Measurements from ENCODE around the gene ARID1A.
A peak's percentile ranks its signal among the peaks of the same experiment; 100 is the strongest.

The ARID1A gene

DNA sequence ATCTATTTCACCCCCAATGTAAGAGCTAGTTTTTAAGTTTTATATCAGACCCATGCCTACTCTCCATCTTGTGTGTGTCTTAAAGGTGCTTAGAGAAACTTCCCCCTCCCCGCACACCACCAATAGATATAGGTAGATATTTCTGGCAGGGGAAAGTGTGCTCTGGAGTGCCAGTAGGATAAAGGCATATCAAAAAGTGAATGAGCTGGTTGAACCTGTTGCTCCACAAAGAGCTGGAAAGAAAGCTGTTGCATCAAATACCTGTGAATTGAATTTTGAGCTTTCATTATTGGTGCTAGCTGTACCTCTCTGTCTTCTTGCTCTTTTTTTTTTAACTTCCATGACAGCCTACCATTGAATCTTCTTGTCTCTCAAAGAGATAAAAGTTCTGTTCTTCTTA is 32.8 kb downstream of the ARID1A start:
- DNase-seq = no peak

DNA sequence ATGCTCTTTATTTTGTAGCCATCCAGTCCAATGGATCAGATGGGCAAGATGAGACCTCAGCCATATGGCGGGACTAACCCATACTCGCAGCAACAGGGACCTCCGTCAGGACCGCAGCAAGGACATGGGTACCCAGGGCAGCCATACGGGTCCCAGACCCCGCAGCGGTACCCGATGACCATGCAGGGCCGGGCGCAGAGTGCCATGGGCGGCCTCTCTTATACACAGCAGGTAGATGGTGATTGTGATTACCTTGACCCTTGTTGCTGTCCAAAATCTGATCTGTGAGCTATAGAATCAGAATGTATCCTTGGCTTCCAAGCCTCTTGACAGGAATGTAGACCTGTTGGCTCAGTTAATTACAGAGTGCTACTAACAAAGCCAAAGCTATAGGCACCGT is 33.8 kb downstream of the ARID1A start:
- DNase-seq = no peak

DNA sequence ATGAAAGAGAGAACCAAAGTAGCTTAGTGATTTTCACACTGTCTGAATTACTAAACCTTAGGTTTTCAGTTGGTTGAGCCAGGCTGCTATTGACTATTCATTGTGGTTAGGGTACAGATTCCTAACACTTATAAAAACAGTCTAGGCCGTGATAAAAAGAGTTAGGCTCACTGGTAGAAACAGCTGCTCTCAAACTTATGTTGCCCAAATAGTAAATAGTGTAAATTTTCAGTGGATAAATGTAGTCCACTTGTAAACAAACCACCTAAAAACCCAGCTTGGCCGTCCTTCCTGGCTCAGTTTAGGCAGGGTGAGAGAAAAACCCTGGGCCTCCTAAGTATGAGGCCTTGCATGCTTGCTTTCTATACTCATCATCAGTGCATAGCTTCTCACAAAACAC is 34.9 kb downstream of the ARID1A start:
- DNase-seq = no peak

DNA sequence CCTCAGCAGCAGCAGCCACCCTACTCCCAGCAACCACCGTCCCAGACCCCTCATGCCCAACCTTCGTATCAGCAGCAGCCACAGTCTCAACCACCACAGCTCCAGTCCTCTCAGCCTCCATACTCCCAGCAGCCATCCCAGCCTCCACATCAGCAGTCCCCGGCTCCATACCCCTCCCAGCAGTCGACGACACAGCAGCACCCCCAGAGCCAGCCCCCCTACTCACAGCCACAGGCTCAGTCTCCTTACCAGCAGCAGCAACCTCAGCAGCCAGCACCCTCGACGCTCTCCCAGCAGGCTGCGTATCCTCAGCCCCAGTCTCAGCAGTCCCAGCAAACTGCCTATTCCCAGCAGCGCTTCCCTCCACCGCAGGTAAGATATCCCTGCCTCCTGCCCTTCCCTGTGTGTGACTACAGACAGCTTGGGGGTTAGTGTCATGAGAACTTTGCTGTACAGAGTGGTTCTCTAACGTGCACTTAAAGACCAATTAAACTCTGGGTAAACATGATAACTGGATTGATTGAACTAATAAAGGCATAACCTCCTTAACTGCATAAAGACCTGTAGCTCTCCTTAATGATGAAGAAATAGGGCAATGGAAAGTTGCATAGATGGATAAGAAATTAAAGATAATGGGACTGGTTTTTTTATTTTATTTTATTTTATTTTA is 35.6 kb downstream of the ARID1A start:
- no peak for DNase-seq

DNA sequence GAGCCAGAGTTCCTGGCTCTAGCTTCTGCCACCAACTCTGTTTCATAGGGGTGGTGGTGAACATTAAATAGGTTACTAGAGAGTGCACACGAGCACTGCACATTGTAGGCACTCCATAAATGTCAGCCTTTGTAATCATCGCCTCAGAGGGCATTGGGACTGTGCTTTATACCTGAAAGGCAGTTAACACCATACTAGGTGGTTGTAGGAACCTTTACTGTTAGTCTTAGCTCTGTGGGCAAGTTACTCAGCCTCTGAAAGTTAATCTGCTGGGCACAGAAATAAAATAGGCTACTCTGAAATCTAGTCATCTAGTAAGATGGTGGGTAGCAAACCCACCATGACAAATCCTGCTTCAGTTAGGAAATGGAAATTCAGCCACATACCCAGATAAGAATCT is 37.6 kb downstream of the ARID1A start:
- DNase-seq = no peak

DNA sequence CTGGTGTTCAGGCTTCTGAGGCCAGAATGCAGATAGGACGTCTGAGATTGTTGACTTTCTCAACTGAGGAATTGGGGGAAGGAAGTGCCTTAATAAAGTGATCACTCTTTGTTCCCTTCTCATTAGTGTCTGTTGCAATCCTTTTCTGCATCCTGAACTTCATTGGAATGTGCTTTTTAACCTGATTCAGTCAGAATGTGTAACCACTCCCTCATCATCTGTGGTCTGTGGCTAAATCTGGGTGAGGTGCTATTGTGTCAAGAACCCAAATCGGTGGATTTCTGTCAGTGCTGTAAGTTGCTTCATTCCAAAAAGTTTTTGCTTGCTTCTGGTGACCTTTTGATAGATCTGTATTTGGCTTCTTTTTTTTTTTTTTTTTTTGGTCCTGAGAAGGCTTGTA is 38.2 kb downstream of the ARID1A start:
- no peak for DNase-seq

DNA sequence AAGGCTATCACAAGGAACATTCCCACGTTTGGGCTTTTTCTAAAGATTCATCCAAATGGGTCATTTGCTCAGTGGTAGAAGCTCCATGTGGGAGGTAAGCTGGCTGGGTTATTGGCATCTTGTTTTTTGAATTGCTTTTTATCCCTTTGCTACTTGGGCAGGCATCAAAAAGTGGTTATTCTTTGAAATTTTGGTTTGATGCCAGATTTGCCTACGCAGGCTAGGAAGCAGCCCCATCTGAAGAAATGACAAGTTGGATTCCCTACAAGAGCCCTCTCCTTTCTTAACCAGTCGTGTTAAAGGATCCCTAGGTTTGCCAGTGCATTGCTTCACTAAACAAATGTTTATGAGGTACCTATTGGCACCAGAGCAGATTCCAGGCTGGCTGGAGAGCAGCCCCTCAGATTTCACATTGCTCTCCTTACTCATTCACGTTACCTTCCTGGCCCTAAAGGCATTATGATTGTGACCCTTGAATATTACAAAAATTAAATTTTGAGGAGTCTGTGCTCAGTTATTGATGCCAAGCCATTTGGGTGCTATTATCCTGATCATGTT is 38.8 kb downstream of the ARID1A start:
- DNase-seq = no peak

DNA sequence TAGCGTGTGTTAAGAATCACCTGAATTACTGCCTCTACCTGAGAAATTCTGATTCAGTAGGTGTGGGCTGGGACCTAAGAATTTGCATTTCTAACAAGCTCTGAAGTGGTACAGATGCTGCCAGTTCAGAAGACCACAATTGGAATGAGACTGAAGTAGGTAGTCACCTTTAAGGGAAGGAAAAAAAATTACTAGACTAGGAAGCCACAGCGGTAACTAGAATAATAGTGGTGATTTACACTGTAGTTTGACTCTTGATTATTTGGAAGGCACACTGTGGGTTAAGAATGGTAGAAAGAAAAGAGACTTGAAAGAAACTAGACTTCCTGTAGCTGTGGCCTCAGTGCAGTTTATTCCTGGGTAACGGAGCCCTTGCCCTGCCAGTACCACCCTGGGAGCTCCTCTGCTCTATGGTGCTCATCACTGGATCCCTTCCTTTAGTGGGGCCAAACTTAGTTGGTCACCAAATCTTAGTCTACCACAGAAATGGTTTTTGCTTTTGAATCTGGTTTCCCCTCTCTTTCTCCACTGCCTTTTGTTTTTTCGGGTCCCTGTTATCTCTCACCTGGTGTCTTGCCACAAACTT is 43.6 kb downstream of the ARID1A start:
- DNase-seq = no peak

DNA sequence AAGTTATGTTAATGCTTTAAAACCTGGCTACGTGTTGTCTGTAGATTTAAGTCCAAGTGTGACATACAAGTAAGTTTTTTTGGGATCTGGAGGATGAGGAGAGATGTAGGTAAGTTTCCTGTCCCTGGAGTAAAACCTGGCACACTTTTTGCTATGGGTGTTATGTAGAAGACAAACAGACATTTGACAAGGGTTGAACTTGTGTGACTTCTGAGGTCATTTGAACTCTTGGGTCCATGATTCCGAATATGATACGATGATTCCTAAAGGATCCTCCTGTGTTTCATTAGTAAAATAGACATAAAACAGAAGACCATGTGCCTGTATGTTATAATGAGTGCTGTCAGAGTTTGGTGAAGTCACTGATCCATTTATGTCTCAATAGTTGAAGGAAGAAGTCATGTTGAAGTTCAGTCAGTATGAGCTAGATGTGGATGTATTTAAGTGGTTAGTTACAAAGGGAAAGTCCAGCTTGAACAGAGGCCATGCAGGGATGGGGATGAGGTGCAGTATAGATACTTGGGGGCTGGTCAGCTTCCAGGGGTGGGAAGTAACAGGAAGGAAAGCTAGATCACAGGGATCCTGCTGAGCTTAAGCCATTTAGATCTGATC is 44.3 kb downstream of the ARID1A start:
- DNase-seq = no peak

DNA sequence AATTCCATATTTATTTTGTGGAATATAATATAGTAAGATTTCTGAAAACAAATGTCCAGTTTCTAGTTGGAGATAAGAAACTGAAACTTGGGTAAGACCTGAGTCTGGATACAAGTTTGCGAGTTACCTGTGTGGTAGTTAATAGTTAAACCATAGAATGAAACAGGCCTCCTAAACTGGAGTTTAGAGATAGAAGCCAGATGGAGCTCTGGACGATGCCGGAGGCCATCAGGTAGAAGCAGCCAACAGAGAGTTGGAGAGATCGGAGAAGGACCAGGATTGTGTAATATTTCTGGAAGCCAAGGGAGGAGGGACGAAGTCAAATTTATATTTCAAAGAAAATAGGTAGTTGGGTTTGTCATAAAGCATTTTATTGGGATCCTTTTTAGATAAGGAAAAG is 45.1 kb downstream of the ARID1A start:
- DNase-seq = no peak

DNA sequence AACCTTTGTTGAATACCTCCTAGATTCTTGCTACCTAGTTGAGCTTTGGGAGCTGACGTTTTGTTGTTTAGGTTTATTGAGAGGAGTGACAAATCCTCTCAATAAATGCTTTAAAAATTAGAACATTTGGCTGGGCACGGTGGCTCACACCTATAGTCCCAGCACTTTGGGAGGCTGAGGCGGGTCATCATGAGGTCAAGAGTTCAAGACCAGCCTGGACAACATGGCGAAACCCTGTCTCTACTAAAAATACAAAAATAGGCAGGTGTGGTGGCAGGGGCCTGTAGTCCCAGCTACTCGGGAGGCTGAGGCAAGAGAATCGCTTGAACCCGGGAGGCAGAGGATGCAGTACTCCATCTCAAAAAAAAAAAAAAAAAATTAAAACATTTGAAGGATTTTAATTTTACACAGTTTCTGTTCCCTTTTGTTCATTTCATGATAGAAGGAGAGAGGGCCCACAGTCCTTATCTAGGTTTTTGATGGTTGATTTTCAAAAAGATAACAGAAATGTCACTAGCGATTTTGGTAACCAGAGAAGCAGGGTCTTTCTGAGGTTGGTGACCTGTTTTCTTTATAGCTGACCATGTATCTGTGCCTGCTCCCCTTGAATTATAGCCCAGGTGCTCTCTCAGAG is 47.7 kb downstream of the ARID1A start:
- no peak for DNase-seq

DNA sequence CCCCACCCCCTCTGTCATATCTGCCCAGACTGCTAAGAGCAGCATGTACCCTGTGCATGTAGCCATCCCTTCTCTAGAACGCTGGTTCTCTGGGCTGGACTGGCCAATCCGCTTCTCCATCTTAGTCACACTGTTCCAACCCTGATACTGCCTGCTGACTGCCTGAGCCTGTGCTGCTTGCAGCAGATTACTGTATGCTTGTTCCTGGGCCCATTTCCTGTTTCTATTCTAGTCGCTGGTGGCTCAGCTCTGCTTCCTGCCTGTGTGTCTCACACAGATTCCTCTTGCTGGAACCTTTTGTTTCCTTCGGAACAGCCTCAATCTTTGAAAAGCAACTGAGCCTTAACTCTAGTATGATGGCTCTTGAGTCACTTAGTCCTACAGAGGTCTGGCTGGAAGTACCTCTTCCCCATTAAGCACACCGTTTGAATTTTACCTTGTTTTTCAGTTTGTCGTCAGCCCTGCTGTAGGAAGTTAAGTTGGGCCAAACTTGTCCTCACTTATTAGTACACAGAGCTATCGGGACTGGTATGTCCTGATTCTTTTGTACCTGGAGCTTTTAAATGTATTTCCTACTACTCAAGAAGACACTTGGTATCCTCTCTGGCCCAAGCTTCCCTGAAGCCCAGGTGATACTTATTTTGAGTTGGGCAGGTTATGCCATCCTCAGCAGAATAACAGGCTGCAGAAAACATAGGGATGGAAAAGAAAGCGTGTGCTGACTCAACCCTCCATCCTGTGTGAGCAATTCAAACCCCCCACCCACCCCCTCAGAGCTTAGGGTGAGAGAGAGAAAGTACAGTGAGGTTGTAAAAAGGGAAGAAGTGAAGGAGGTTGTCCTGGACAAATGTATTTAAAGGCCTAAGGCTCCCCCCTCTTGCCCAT is 48.5 kb downstream of the ARID1A start:
- peak; percentile 55 to 57 for DNase-seq

DNA sequence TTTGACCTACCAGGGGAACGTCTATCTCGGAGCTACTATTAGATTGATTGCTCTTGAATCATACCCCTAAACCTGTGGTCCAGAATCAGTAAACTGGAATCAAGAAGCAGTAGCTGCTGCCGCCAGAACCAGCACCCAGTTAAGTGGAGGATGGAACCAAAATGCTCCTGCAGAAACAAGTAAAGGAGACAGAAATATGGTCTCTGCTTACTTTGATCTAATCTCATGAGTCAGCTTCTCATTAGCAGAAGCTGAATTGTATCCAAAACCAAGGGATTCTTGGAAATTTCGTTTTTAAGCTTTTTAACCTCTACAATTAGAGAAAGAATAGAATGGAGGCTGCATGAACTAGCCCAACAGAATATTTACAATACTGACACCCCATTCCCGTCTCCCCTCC is 49.4 kb downstream of the ARID1A start:
- DNase-seq = no peak

DNA sequence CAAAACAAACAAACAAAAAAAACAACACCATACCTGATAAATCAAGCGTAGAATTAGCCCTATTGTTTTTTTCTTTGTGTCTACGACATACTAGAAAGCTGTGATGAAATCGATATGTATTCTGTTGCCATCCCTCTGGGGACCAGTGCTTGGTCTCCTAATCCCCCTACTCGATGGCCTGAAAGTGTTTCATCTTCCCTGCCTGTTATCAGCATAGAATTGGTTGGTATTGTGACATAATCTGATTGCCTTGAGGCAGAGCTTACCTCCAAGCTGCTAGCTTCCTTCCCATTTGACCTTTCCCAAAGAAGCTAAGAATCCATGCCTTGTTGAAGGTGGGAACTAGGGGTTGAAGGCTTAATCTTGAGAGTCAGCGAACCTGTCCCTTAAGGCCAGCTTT is 51.2 kb downstream of the ARID1A start:
- no peak for DNase-seq

DNA sequence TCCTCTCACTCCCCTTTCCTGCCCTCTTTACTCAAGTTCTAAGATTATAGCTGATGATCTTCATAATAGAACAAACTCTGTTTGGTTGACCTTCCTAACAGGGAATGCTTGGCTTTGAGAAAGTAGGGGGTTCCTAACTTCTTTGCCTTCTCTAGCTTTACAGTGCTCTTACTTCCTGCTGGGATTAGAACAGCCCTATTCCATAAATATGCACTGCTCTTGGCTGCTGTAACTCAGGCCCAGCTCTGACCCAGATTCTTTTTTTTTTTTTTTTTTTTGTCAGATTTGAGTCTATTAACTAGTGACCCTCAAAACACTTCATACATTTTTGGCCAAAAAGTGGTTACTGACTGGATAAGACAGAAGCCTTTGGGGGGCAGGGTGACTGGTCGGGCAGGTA is 52.5 kb downstream of the ARID1A start:
- DNase-seq = no peak

DNA sequence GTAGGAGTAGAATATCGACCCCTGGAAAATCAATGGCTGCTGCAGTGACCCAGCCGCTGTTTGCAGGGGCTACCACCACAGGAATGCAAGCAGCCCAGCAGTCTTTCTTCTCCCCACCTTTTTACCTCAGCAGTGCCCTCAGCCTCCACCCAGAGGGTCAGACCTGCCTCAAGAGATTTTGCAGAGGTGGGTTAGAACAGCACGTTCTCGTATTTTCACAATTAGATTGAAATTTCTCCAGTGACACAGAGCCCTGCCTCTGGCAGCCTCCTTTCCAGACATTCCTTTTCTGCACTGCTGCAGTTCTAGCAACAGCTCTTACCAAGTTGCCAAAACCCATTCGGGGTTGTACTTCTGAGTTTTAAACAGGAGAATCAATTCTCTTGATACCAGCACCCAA is 53.6 kb downstream of the ARID1A start:
- DNase-seq = no peak

DNA sequence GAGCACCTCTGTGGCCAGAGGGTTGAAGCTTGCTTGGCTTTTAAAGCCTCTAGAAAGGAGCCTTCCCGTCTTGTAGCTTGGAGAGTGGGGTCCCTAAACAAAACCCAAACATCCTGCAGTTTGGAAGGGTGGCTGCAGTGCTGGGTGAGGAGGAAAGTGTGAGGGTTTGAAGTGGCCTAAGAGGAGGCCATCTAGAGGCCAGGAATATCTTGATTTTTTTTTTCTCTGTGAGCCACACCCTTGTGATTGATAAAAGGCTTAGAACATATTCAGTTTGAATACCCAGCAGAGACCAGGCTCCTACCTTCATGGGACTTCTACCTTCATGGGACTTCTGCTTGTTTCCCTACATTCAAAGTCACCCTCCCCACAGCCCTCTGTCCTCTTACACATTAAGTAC is 54.6 kb downstream of the ARID1A start:
- DNase-seq = no peak

DNA sequence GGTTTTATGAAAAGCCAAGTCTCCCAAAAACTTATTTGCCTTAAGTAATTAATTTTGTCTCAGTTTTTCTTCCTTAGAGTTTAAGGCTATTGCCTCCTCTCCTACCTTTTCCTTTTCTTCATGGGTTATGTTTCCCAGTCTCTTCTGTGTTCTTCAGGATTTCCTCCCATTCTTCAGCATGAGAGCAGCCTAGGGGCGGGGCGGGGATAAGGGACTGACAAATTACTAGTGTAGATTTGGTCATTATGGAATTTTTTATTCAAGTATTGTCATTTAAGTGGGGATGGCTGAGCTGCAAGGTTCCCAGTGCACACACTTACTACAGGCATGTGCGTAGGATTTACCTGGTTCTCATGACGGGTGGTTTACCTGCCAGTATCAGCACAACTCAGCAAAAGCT is 56.7 kb downstream of the ARID1A start:
- no peak for DNase-seq

DNA sequence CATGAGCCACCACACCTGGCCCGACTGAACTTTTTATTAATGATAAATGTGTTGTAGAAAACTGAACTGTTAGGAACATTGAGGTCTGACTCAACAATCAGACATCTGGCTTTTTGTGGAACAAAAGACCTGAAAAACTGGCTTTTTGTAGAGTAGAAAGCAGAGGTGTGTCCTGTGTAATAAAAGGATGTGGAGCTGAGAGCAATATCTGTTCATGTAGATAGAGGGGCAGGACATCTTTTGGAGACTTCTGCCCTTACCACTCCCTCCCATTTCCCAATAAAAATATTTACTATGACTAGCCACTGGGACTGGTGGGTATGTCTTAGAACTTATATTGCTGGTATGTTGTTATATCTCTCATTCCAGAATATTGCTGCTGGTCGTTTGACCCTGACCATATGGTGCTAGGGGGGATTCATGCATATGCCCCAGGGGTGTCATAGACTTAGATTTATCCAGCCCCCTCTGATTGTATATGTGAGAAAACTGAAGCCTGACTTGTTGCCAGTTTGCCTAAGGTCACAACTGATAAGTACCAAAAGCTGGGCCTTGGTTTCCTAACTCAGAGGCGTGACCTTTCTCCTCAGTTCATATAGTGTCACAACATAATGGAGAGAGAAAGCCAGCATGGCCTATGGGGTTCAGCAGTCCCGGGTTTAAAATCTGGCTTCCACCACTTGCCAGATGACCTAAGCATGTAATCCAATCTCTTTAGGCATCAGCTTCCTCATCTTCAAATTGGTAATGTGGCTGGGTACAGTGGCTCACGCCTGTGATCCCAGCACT is 58.5 kb downstream of the ARID1A start:
- DNase-seq = no peak

DNA sequence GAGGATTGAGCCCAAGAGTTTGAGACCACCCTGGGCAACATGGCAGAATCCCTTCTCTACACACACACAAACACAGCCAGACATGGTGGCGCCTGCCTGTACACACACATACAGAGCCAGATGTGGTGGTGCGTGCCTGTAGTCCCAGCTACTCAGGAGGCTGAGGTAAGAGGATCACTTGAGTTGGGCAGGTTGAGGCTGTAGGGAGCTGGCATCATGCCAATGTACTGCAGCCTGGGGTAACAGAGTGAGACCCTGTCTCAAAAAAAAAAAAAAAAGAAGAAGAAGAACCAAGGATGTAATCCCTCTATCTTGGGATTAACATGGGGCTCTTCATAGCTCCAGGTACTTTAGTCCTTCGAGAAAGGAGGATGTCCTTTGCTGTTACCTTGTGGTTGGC is 62.5 kb downstream of the ARID1A start:
- DNase-seq = no peak

DNA sequence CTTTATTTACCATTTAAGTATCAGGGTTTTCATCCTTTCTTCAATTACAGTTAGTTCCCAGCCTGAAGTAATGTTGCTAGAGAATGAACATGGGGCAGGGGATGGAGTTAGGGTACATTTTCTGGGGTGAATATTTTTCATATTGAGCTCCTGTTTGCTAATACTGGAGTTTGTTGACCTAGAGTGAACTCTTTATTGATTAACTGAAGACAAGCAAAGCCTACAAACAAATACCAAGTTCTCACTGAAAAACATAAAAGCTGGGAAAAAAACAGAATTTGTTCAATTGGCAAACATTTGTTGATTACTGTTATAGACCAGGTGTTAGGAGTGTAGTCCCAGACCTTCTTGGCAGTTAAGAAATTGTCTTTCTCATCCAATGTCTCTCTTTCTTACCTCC is 63.7 kb downstream of the ARID1A start:
- DNase-seq = no peak

DNA sequence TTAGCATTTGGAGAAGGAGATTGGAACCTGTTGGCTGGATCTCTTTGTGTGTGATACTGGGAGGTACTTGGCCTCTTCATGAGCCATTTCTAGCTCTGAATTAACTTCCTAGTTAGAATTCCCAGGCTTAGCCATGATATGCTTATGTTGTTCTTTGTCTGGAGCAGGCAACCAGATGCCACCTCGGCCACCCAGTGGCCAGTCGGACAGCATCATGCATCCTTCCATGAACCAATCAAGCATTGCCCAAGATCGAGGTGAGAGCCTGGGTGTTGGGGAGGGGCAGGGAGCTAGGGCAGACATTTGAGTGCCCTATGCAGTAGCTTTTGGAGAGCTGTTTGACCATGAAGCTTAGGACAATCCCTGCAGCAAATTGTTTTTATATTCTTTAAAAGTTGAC is 65.4 kb downstream of the ARID1A start:
- DNase-seq = peak in 1 of 2 experiments; percentile 4

Measured in cerebellar nuclear complex (tissue), 1 donor.